Right hindlimb (tissue), 1 donor: ENCODE results near the gene AMZ1.
"Not testable (repeated sequence)": the region's sequence is repeated elsewhere in the genome, so short reads cannot be mapped to it uniquely, and the experiment has no call there.

Experiments
- DNase-seq: peaks from one replicate; pipeline ENCODE4 v3.0.0-alpha.2; 2018

The AMZ1 gene

GRCh38 chr7:2692543-2692942, 4.5 kb downstream of the AMZ1 start:
- no peak for DNase-seq

GRCh38 chr7:2693420-2694121, 5.6 kb downstream of the AMZ1 start:
- DNase-seq, result not testable (repeated sequence)

GRCh38 chr7:2694122-2694436, 6.1 kb downstream of the AMZ1 start:
- DNase-seq, result not testable (repeated sequence)

- no peak for DNase-seq
These were observed 10.7 kb downstream of the AMZ1 start for GRCh38 chr7:2698581-2699288.

- no peak for DNase-seq
These were observed 11.3 kb downstream of the AMZ1 start for GRCh38 chr7:2699289-2699620.

- DNase-seq, result no peak
These were observed 12.3 kb downstream of the AMZ1 start for GRCh38 chr7:2700141-2700850.

- DNase-seq, result no peak
These were observed 13.4 kb downstream of the AMZ1 start for GRCh38 chr7:2701424-2701823.

- DNase-seq, result no peak
These were observed 14.0 kb downstream of the AMZ1 start for GRCh38 chr7:2701832-2702593.

GRCh38 chr7:2702594-2702957, 14.6 kb downstream of the AMZ1 start:
- DNase-seq, result no peak

- no peak for DNase-seq
These were observed 17.5 kb downstream of the AMZ1 start for GRCh38 chr7:2705371-2706096.

- no peak for DNase-seq
These were observed 18.7 kb downstream of the AMZ1 start for GRCh38 chr7:2706685-2707126.

- no peak for DNase-seq
These were observed 19.5 kb downstream of the AMZ1 start for GRCh38 chr7:2707481-2707880.

- no peak for DNase-seq
These were observed 20.0 kb downstream of the AMZ1 start for GRCh38 chr7:2708041-2708440.

- DNase-seq, result no peak
These were observed 20.7 kb downstream of the AMZ1 start for GRCh38 chr7:2708547-2709310.

- peak; percentile 68 for DNase-seq
These were observed 21.7 kb downstream of the AMZ1 start for GRCh38 chr7:2709553-2710285.

GRCh38 chr7:2710286-2710655, 22.3 kb downstream of the AMZ1 start:
- no peak for DNase-seq

GRCh38 chr7:2710901-2711551, 23.0 kb downstream of the AMZ1 start:
- no peak for DNase-seq

GRCh38 chr7:2711895-2712675, 24.1 kb downstream of the AMZ1 start:
- DNase-seq, result no peak

- DNase-seq, result no peak
These were observed 25.4 kb downstream of the AMZ1 start for GRCh38 chr7:2713370-2713769.

- DNase-seq, result no peak
These were observed 26.0 kb downstream of the AMZ1 start for GRCh38 chr7:2713978-2714377.
